Stimulated activated CD4-positive, alpha-beta T cell treated with anti-CD3 and anti-CD28 coated beads, Interleukin-1b, Interleukin-23, amount 100 ng/mL, for 1 hour (primary cell): ENCODE results near the gene HOXD3.

ENCODE experiments used
- DNase-seq, 2 donors: peaks; one replicate each; pipeline ENCODE4 v3.0.0-alpha.2; 2020; ENCODE audit warnings: low read depth in 2 of 2

Gene HOXD3

DNA sequence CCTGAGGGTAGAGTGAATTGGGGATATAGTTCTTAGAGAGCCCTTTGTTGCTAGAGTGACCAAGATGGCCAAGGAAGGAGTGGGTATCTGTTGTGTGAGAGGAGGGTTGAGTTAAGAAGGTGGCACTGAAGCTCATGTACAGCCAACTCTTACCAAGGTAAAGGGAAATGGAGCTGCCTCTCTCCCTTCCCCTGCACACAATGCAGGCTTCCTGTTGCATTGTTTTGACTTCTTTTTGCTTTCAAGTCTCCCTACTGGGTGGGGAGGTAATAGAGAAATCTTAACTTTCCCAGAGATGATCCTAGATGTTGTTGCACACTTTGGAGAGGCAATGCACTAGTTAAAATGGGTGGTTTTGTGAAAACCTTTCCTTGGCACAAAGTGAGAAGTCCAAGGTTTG, 55.2 kb downstream of the HOXD3 start:
- DNase-seq: no peak

DNA sequence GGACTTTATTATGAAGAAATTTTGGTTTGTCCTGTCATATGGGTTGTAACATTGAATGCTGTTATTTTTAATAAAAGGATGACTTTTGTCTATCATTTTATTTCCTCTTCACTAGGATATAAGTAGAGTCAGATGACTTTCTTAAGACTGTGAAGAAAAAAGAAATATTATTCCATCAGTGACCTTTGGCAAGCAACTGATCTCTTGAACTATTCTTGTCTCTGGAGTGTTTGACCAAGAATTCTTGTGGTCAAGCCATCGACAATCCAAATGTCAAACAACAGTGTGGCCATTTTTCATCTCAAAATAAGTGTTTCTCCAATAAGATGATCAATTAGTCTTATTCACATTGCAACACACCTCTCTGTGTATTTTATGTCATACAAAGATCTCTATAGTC, 56.3 kb downstream of the HOXD3 start:
- DNase-seq: no peak
